Prostate gland (tissue), 2 donors: ENCODE measurements around the gene CASQ1. TPM values are rescaled to one million over a fixed set of nuclear protein-coding genes. Genes with fewer than 3 reads are reported as not detected.

Experiments
- DNase-seq: peaks from one replicate; pipeline ENCODE4 v3.0.0-alpha.2; 2019; ENCODE audit warnings: low spot score
- H3K27ac ChIP-seq, 2 donors: fragments of 200-600 bp; sonication (generic); 2 replicates each; pipeline ENCODE4 v1.5.1; 2017 to 2019
- H3K27me3 ChIP-seq: fragments of 200-600 bp; sonication (generic); replicated peaks from 2 replicates; pipeline ENCODE4 v1.5.1; 2019; ENCODE audit not compliant: insufficient read depth
- H3K36me3 ChIP-seq, 2 donors: fragments of 200-600 bp; sonication (generic); 1 replicate in 1 of 2; 2 replicates in 1 of 2; pipeline versions ENCODE4 v1.5.1 to v1.8.1; 2017 to 2019
- H3K4me1 ChIP-seq: fragments of 200-600 bp; sonication (generic); replicated peaks from 2 replicates; pipeline ENCODE4 v1.5.1; 2019
- H3K4me3 ChIP-seq, 2 donors: fragments of 200-600 bp; sonication (generic); 2 replicates each; pipeline ENCODE4 v1.5.1; 2017 to 2019
- H3K9me3 ChIP-seq: fragments of 200-600 bp; sonication (generic); 2 replicates; pipeline ENCODE4 v1.5.1; 2017
- CTCF ChIP-seq, 4 experiments: fragments of 200-600 bp in 2 of 4; fragments of 450-650 bp in 2 of 4; sonication (generic) in 2 of 4; IDR thresholded peaks; 1 replicate in 3 of 4; 2 replicates in 1 of 4; pipeline ENCODE4 v1.5.1; 2016 to 2019; ENCODE audit warnings: antibody characterized with exemption in 4 of 4, mild to moderate bottlenecking in 2 of 4, moderate library complexity in 2 of 4
- POLR2A ChIP-seq: fragments of 450-650 bp; IDR thresholded peaks from one replicate; pipeline ENCODE4 v1.6.1; 2016; ENCODE audit warnings: antibody characterized with exemption, mild to moderate bottlenecking
- POLR2AphosphoS5 ChIP-seq: sonication (generic); formaldehyde crosslinking; IDR thresholded peaks from one replicate; pipeline ENCODE4 v1.6.1; 2017; ENCODE audit warnings: antibody characterized with exemption
- WGBS: methylation state at CpG from one replicate; pipeline ENCODE4 v1.1.5; 2018; 5-methylcytosine and 5-hydroxymethylcytosine counted together
- intact Hi-C: fragments of 100-400 bp; cut with DNase I; formaldehyde crosslinking; loops from one replicate; pipeline ENCODE4 v1.14.2; 2022
- total RNA-seq, 2 donors: library from RNA; depleted of rRNA; stranded (reverse); fragments of >200 nt; gene quantifications; one replicate each; pipeline ENCODE4 v1.1.0, GENCODE V29; 2016

Gene CASQ1
- total RNA-seq, 2 donors from 2014 or later = 1.2 to 3.0 TPM

GRCh38 chr1:160178731-160179130 lies 11.6 kb upstream of the CASQ1 start:
- H3K4me3 ChIP-seq = no peak overlapping the region
- TF ChIP-seq CTCF (IDR thresholded peaks at IDR 0.05) = no peak
- no peak for TF ChIP-seq POLR2AphosphoS5
- TF ChIP-seq POLR2A = no peak
- intact Hi-C loops = no loop called here
- H3K9me3 ChIP-seq = no peaks in the 10 kb centered on the region
- H3K4me1 ChIP-seq = no peaks in the 10 kb centered on the region
- H3K27ac ChIP-seq = no peak overlapping the region
- DNase-seq = no peak
- no peaks in the 10 kb centered on the region for H3K27me3 ChIP-seq
- 87% methylated on average over 2 of the region's 2 CpGs for WGBS
- no peaks in the 10 kb centered on the region for H3K36me3 ChIP-seq

DNA sequence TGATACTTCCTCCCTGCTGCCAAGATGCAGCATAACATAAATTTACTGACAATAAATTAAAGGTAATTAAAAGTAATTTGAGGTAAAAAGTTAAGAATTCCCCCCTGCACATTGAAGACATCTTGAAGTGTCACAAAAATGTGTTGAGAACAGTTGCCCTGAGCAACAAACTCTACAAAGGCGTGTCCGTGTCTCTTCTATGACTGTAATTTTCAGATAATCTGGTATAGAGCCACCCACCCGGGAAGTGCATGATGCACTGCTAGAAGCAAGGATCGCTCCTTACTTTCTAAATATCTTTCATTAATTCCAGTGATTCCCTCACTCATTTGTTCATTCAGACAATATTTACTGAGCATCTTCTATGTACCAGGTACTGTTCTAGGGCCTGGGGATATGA lies 11.0 kb upstream of the CASQ1 start:
- intact Hi-C loops = no loop called here
- WGBS = 87% methylated on average over 4 of the region's 4 CpGs

GRCh38 chr1:160186246-160186645 lies 4.1 kb upstream of the CASQ1 start:
- intact Hi-C loops = no loop called here
- Histone ChIP-seq H3K27me3 (no peaks in the 10 kb centered on the region), H3K36me3 (no peaks in the 10 kb centered on the region), H3K9me3 (no peaks in the 10 kb centered on the region), H3K4me3 (no peak overlapping the region), H3K4me1 (no peaks in the 10 kb centered on the region), H3K27ac (no peak overlapping the region)
- WGBS = 93% methylated on average over 7 of the region's 7 CpGs
- TF ChIP-seq POLR2A (no peak), CTCF (IDR thresholded peaks at IDR 0.05) (no peak), POLR2AphosphoS5 (no peak)
- DNase-seq = no peak

More for the DNA sequence above, 11.0 kb upstream of the CASQ1 start:
- DNase-seq = no peak
- Histone ChIP-seq H3K27me3 (no peaks in the 10 kb centered on the region), H3K27ac (no peak overlapping the region), H3K9me3 (no peaks in the 10 kb centered on the region), H3K36me3 (no peaks in the 10 kb centered on the region), H3K4me1 (no peaks in the 10 kb centered on the region), H3K4me3 (no peak overlapping the region)
- no peak for TF ChIP-seq POLR2A
- no peak for TF ChIP-seq POLR2AphosphoS5
- TF ChIP-seq CTCF (IDR thresholded peaks at IDR 0.05) = no peak

- no peak overlapping the region for H3K27ac ChIP-seq
- intact Hi-C loops = no loop called here
- no peak for DNase-seq
- TF ChIP-seq POLR2A (no peak), POLR2AphosphoS5 (no peak), CTCF (IDR thresholded peaks at IDR 0.05) (no peak)
- H3K4me3 ChIP-seq = no peak overlapping the region
- WGBS = 56% methylated on average over 2 of the region's 2 CpGs
- no peaks in the 10 kb centered on the region for H3K27me3 ChIP-seq
- H3K9me3 ChIP-seq = no peaks in the 10 kb centered on the region
- no peaks in the 10 kb centered on the region for H3K4me1 ChIP-seq
- no peaks in the 10 kb centered on the region for H3K36me3 ChIP-seq
Observed at GRCh38 chr1:160186729-160187128, 3.6 kb upstream of the CASQ1 start.

DNA sequence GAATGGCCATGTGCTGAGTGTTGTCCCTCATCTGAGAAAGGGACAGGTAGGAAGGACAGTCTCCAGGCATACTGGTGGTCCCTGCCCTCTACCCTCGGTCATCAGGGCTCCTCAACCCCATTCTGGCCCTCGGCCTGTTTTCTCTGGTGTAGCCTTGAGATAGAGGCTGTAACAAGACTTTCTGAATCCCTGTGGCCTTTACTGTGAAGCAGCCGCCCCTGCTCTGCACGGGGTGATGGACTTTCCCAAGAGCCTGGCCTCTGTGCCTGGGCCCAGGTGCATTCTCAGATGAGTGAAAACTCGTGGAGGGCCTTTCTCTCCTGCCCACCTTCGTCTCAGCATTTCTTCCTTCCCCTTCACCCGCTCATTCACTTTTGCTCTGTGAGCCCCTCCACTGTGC lies 3.0 kb upstream of the CASQ1 start:
- intact Hi-C loops = no loop called here
- no peak for TF ChIP-seq POLR2A
- no peak for TF ChIP-seq POLR2AphosphoS5
- no peak for TF ChIP-seq CTCF (IDR thresholded peaks at IDR 0.05)
- no peak for DNase-seq
- 86% methylated on average over 7 of the region's 7 CpGs for WGBS
- no peak overlapping the region for H3K4me3 ChIP-seq
- no peaks in the 10 kb centered on the region for H3K36me3 ChIP-seq
- no peak overlapping the region for H3K27ac ChIP-seq
- no peaks in the 10 kb centered on the region for H3K9me3 ChIP-seq
- H3K4me1 ChIP-seq = no peaks in the 10 kb centered on the region
- H3K27me3 ChIP-seq = no peaks in the 10 kb centered on the region
